HepG2 (cell line): ENCODE measurements around the gene ATP9A. TPM values are rescaled to one million over a fixed set of nuclear protein-coding genes. Genes with fewer than 3 reads are reported as not detected.

Source experiments
- ARNT2 ChIP-seq: sonication (generic); formaldehyde crosslinking; IDR thresholded peaks from 2 replicates; pipeline ENCODE4 v1.8.0; 2022; ENCODE audit warnings: mild to moderate bottlenecking, low read depth, missing genetic modification reagents, moderate library complexity
- GFI1 ChIP-seq: sonication (generic); formaldehyde crosslinking; IDR thresholded peaks from 2 replicates; pipeline ENCODE4 v1.5.0; 2020; ENCODE audit warnings: missing genetic modification reagents, mild to moderate bottlenecking, borderline replicate concordance
- polyA plus RNA-seq, 8 experiments: library from polyadenylated mRNA; depleted of rRNA in 3 of 8; stranded (reverse) in 7 of 8; unstranded in 1 of 8; fragments of >200 nt; fragmentation: Illumina TruSeq in 4 of 8; extraction: Trizol in 4 of 8; gene quantifications; 2 replicates each; pipeline versions ENCODE4 v1.2.1 to v1.2.3, GENCODE V29; 2011 to 2016; ENCODE audit warnings: low read depth in 4 of 8, missing spikeins in 1 of 8, mixed read lengths in 1 of 8; ENCODE audit not compliant: insufficient read depth in 1 of 8
- total RNA-seq, 5 experiments: library from RNA; depleted of rRNA; stranded (reverse); fragments of >200 nt; fragmentation: Illumina TruSeq; extraction: Trizol; gene quantifications; 2 replicates each; pipeline ENCODE4 v1.2.3, GENCODE V29; 2016; ENCODE audit warnings: low read depth in 1 of 5
- TF ChIP-seq, protein P1 (sequence below): sonication (generic); formaldehyde crosslinking; IDR thresholded peaks from 2 replicates; pipeline ENCODE4 v1.5.1; 2020; ENCODE audit warnings: mild to moderate bottlenecking, missing genetic modification reagents, borderline replicate concordance
- TF ChIP-seq, protein P2 (sequence below): sonication (generic); formaldehyde crosslinking; IDR thresholded peaks from 2 replicates; pipeline ENCODE4; 2020; ENCODE audit warnings: missing genetic modification reagents, mild to moderate bottlenecking, borderline replicate concordance

The ATP9A gene
- total and polyA plus RNA-seq, 2 of the 13 experiments (the other 11 are each of a cell fraction or from before 2014, with no cell fraction given): 11.8 to 18.5 TPM

DNA sequence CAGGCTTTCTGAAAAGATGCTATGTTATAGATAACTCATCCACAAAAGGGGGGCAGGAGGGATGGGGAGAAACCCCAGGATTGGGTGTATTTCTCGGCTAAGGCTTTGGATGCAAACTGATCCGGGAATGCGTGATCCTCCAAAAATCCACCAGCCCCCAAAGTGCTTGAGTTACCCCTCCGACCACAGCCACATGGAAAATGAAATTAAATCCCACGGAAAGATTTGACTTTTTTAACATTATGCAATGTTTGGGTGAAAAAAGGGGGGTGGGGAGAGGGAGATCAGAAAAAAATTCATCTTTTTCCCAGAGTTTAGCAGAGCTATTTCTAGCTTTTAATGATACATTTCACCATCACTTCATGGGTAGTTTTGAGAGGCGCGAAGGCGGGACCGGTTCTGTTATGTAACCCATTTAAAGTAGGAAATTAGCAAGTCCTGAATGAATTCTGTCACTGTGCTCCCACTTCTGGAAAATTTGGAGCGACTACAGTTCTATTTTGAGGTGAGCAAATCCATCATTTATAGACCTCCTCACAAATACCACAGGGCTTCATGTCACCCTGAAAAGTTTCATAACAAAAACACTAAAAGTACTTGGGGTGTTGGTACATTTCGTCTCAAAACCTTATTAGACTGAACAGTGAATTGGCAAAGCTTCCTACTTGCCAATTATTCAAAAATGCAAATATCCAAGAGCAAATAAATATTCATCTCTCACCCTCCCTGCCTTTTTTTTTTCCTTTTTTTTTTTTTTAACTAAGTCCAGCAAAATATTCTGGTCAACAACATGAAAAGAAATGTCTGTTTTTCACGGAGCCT lies 173.7 kb downstream of the ATP9A start (continued):
- TF ChIP-seq GFI1 (CRISPR knock-in tag): 0 out of 2 replicates have a peak, but pooled peaks have one; percentile 38
- TF ChIP-seq, protein P1, sequence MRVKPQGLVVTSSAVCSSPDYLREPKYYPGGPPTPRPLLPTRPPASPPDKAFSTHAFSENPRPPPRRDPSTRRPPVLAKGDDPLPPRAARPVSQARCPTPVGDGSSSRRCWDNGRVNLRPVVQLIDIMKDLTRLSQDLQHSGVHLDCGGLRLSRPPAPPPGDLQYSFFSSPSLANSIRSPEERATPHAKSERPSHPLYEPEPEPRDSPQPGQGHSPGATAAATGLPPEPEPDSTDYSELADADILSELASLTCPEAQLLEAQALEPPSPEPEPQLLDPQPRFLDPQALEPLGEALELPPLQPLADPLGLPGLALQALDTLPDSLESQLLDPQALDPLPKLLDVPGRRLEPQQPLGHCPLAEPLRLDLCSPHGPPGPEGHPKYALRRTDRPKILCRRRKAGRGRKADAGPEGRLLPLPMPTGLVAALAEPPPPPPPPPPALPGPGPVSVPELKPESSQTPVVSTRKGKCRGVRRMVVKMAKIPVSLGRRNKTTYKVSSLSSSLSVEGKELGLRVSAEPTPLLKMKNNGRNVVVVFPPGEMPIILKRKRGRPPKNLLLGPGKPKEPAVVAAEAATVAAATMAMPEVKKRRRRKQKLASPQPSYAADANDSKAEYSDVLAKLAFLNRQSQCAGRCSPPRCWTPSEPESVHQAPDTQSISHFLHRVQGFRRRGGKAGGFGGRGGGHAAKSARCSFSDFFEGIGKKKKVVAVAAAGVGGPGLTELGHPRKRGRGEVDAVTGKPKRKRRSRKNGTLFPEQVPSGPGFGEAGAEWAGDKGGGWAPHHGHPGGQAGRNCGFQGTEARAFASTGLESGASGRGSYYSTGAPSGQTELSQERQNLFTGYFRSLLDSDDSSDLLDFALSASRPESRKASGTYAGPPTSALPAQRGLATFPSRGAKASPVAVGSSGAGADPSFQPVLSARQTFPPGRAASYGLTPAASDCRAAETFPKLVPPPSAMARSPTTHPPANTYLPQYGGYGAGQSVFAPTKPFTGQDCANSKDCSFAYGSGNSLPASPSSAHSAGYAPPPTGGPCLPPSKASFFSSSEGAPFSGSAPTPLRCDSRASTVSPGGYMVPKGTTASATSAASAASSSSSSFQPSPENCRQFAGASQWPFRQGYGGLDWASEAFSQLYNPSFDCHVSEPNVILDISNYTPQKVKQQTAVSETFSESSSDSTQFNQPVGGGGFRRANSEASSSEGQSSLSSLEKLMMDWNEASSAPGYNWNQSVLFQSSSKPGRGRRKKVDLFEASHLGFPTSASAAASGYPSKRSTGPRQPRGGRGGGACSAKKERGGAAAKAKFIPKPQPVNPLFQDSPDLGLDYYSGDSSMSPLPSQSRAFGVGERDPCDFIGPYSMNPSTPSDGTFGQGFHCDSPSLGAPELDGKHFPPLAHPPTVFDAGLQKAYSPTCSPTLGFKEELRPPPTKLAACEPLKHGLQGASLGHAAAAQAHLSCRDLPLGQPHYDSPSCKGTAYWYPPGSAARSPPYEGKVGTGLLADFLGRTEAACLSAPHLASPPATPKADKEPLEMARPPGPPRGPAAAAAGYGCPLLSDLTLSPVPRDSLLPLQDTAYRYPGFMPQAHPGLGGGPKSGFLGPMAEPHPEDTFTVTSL (CRISPR knock-in tag): 0 out of 2 replicates have a peak, but pooled peaks have one; percentile 17
- TF ChIP-seq ARNT2 (CRISPR knock-in tag): 0 out of 2 replicates have a peak, but pooled peaks have one; percentile 17
- TF ChIP-seq, protein P2, sequence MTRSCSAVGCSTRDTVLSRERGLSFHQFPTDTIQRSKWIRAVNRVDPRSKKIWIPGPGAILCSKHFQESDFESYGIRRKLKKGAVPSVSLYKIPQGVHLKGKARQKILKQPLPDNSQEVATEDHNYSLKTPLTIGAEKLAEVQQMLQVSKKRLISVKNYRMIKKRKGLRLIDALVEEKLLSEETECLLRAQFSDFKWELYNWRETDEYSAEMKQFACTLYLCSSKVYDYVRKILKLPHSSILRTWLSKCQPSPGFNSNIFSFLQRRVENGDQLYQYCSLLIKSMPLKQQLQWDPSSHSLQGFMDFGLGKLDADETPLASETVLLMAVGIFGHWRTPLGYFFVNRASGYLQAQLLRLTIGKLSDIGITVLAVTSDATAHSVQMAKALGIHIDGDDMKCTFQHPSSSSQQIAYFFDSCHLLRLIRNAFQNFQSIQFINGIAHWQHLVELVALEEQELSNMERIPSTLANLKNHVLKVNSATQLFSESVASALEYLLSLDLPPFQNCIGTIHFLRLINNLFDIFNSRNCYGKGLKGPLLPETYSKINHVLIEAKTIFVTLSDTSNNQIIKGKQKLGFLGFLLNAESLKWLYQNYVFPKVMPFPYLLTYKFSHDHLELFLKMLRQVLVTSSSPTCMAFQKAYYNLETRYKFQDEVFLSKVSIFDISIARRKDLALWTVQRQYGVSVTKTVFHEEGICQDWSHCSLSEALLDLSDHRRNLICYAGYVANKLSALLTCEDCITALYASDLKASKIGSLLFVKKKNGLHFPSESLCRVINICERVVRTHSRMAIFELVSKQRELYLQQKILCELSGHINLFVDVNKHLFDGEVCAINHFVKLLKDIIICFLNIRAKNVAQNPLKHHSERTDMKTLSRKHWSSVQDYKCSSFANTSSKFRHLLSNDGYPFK: 0 out of 2 replicates have a peak, but pooled peaks have one; percentile 0
